Daoy (cell line): ENCODE results near the gene PDAP1. TPM values are rescaled to one million over a fixed set of nuclear protein-coding genes. Genes with fewer than 3 reads are reported as not detected.
"Not testable (repeated sequence)": the region's sequence is repeated elsewhere in the genome, so short reads cannot be mapped to it uniquely, and the experiment has no call there.

Experiments
- DNase-seq: peaks from one replicate; pipeline ENCODE4 v3.0.0-alpha.2; 2015; ENCODE audit warnings: low read depth
- total RNA-seq: library from RNA; depleted of rRNA; stranded (reverse); fragments of >200 nt; shearing (Covaris generic); gene quantifications from 2 replicates; pipeline ENCODE4 v1.2.3, GENCODE V29; 2014

PDAP1 gene
- total RNA-seq, 1 experiment from 2014 or later, result 279 TPM

DNA sequence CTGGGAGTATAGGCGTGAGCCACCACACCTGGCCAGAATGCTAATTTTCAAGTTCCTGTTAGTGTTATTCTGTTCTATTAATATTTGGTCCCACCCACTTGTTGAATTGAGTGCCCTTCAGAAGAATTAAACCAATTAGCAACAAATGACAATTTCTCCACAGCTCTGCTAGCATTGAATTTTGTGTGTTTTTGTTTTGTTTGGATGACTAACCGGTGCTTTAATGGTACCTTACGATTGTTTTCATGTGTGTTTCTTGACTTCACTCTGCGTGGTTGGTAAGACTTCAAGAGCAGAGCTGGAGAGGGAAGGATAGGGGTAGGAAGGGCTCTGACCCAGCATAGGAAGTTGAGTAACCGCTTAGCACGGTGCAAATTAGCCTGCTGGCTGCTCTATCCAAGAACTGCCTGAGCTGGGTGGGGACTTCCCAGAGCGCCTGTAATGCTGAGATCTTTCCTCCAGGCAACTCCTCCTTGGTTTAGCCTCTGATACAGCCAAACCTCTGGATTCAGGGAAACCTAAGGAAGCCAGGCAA lies 29.3 kb downstream of the PDAP1 start:
- peak; percentile 95 for DNase-seq

DNA sequence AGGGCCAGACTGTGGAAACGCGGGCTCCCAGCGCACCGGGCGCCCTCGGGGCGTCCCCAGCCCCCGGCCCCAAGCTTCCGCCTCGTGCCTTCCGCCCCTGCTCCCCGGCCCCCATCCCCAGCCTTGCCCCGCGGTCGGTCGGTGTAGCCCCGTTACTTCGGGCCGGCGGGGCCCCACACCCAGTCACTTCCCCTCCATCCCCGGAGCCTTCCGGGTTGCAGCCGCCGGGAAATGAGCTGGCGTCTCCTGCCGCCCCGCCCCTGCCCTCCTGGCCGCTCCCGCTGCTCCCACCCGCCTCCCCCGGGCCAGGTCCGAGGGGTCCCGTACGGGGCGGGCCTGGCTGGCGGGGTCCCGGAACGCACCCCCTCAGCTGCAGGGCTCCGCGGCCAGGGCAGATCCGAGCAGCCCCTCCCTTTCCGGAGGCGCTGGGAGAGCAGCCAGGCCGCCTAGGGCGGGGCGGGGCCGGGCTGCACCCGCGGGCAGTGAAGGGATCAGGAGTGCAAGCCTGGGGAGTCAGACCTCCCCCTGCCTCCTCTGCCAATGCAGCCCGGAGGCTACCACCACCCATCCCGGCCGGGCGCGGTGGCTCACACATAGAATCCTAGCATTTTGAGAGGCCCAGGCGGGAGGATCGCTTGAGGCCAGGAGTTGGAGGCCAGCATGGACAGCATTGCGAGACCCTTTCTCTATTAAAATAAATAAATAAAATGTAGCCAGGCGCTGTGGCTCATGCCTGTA lies 33.2 kb downstream of the PDAP1 start:
- DNase-seq, result peak; percentile 92

DNA sequence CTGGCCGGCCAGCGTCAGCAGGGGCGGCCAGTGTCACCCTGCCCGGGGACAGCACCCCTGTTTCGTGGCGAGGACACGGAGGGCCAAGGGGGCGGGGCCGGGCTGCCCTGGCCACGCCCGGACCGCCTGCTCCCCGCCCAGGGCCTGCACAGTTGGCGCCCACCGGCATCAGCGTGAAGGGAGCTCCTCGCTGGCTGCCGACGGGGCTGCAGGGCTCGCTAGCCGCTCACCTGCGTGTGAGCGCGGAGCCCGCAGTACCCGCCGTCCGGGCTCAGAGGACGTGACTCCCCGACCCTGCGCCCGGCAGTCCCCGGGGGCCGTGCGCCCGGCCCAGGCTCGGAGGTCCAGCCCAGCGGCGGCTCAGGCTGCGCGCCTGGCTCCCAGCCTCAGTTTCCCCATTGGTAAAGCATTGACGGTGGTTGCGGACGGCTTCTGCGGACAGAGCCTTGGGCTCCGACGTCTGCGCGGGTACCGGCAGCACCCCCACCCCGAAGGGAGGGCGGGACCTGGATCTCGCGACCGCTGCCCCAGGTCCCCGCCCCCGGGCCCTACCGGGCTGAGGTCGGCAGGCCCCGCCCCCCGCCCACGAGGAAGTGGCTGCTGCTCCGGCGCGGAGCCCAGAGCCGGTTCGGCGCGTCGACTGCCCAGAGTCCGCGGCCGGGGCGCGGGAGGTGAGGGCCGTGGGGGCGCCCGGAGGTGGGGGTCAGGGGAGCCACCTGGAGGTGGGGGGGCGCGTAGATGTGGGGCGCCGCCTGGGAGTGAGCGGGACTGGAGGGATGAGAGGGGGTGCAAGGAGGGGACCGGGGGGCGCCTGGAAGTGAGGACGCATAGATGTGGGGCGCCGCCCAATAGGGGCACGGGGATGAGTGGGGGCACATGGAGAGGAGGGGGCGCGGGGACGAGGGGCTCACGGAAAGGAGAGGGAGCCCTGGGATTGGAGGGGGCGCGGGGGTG lies 34.0 kb downstream of the PDAP1 start, which contains the start of gene ARPC1B:
Gene ARPC1B (plus strand): TSS at position 620 of the 954 bp plus-strand sequence. CDS start 10,985 bp downstream, outside the sequence.
- DNase-seq, result peak; percentile 95

DNA sequence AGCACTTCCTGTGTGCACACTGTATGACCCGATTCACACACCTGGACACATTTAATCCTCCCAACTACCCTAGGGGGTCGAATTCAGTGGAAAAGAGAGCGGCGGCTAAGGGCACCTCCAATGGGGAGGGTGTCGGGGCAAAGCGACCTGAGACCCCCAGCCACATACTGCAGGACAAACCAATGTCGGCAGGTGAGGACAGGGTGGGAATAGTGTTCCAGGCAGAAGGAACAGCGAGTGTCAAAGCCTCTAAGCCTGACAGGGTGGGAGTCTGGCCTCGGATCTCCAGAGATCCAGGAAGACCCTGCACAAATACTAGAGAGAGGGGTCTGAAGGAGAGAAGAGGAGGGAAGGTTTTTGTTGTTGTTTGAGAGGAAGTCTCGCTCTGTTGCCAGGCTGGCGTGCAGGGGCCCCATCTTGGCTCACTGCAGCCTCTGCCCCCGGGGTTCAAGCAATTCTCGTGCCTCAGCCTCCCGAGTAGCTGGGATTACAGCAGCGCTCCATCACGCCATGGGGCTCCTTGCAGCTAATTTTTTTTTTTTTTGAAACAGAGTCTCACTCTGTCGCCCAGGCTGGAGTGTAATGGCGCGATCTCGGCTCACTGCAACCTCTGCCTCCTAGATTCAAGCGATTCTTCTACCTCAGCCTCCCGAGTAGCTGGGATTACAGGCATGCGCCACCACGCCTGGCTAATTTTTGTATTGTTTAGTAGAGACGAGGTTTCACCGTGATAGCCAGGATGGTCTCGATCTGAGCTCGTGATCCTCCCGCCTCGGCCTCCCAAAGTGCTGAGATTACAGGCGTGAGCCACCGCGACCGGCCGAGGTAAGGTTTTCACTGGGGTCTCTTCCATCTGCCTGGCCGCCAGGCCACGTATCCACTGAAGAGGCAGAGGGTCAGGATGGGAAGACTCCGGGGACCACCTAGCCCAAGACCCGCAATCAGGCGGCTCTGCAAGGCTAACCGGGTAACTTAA lies 35.0 kb downstream of the PDAP1 start:
- no peak for DNase-seq

DNA sequence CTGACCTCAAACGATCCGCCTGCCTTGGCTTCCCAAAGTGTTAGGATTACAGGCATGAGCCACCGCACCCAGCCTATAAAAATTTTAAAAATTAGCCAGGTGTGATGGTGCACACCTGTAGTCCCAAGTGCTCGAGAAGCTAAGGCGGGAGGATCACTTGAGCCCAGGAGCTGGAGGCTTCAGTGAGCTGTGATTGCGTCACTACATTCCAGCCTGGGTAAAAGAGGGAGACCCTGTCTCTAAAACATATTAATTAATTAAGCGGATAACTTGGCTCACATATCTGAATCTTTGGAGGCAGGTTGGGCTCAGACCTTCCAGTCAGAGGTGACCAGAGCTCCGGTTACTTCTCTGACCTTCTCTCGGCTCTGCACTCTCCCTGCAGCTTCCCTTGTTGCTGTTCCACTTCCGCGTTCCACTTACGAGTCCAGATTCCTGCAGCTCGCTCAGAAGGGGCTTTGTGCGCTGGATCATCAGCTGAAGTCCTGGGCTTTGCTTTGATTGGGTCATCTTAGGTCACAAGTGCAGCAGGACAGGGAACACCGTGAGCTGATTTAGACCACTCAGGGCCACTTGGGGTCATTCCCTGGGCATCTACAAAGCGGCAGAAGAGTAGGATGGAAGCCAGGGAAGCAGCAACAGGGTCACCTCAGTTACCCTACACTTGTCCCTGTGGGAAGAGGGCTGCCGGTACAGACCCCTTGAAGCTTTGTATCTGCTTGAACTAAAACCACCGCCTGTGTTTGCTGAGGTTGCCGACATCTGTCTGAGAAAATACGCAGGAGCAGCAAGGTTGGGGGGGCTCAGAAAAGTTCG lies 35.9 kb downstream of the PDAP1 start:
- no peak for DNase-seq

DNA sequence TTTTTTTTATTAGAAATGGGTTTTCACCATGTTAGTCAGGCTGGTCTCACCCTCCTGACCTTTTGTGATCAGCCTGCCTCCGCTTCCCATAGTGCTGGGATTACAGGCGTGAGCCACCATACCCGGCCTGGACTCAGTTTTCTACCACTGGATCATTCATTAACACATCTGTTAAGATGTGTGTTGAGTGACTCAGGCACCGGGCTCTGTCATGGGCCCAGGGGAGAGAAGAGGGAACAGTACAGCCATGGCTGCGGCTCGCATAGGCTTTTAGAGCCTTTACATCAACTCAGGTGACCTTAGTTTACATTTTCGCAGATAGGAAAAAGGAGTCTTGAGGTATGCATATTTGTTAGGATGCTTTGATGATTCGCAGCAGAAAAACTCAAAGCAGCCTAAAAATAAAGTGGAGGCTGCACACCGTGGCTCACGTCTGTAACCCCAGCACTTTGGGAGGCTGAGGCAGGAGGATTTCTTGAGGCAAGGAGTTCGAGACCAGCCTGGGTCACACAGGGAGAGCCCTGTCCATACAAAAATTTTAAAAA lies 36.9 kb downstream of the PDAP1 start:
- no peak for DNase-seq

DNA sequence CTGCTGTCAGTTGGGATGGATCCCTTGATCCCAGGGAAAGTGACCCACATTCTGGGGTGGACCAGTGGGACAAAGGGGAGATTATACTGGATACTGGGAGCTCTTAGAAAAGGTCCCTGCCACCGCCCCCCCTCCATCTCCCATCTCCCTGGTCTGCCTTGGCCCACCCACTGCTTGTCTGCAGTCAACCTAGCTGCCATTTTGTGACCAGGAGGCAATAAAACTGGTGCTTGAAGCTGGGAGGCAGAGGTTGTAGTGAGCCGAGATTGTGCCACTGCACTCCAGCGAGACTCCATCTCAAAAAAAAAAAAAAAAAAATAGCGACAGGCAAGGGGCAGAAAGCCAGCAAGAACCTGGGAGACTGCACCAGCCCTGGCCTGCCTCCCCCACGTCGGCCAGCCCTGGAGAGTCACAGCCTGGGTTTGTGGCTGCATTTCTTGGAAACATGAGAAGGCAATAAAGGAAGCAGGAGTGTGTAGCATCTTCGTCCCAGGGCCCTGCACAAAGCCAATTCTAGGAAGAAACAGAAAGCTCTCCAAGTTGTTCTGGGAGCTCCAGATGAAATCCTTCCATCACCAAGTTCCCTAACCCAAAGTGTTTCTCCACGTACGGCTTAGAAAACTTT lies 38.5 kb downstream of the PDAP1 start:
- DNase-seq, result peak; percentile 84

DNA sequence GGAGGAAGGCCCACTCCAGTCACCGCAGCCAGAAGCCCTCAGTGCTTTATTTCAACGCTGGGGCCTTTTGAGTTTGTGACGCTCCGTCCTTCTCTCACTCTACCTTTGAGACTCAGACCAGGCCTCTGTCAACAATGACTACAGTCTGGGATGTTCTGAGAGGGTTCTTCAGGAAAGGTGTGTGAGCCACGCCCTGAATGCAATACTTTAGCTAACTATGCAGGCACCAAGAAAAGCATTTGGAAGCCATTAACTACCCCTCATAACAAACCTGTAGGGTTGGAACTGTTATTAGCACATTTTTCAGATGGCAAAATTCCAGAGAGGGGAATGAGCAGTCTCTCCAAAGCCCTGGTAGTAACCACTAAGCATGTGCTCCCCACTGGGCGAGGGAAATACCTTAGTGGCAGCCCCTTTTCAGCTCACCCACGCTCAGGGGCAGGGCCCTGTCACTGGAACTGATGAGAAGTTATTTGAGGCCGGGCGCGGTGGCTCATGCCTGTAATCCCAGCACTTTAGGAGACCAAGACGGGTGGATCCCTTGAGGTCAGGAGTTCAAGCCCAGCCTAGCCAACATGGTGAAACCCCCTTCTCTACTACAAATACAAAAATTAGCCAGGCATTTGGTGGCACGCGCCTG lies 39.5 kb downstream of the PDAP1 start:
- peak; percentile 41 for DNase-seq

DNA sequence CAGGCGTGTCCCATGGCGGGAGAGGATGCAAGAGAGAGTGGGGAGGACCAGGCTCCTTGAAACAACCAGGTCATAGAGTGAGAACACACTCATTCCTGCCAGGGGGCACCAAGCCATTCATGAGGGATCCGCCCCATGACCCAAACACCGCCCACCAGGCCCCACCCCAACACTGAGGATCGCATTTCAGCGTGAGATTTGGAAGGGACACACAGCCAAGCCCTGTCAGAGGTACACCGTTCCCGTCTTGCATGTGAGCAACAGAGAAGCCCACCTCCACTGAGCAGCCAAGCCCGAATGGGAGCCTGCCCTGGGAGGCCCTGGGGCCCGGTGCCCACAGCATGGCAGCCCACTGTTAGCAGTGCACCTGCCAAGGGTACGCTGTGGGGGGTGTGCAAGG lies 41.8 kb downstream of the PDAP1 start:
- no peak for DNase-seq

DNA sequence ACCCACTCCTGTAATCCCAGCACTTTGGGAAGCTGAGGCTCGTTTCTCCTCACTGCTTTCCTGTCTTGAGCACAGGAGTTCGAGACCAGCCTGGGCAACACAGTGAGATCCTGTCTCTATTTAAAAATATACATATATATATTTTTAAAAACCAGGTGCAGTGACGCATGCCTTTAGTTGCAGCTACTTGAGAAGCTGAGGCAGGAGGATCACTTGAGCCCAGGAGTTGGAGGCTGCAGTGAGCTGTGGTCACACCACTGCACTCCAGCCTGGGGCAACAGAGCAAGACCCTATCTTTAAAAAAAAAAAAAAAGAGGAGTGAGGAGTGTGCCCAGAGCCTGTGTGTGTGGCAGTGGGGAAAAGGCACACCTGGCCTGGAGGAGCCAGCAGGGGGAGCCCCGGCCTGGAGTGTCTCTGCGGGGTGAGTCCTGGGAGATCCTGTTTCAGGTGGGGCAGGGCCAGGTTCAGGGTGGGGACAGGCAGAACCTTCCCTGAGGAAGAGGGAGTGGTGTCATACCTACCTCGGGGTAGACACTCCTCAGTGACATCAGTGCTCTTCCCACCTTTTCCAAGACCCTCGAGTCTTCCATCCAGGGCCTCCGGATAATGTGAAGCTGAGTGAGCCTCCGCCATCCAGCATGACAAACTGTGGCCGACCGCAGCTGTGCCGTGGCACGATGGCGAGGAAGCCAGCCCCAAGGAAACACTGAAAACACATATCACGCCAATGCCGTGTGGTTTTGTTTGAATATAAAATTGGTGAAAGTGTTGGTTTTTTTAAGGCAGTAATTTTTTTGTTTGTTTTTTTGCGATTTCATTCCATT lies 42.9 kb downstream of the PDAP1 start:
- DNase-seq, result peak; percentile 42

DNA sequence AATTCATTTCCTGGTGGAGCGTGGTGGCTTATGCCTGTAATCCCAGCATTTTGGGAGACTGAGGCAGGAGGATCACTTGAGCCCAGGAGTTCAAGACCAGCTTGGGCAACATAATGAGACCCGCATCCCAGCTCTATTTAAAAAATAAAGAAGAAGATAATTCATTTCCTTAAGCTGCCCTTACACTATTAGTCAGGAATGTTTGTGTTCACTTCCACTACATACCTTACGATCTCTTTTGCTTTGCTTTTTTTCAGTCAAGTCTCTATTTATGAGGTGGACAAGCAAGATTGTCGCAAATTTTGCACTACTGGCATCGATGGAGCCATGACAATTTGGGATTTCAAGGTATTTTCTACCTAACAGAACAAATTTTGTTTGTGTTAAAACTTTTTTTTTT lies 45.1 kb downstream of the PDAP1 start:
- DNase-seq, result no peak

DNA sequence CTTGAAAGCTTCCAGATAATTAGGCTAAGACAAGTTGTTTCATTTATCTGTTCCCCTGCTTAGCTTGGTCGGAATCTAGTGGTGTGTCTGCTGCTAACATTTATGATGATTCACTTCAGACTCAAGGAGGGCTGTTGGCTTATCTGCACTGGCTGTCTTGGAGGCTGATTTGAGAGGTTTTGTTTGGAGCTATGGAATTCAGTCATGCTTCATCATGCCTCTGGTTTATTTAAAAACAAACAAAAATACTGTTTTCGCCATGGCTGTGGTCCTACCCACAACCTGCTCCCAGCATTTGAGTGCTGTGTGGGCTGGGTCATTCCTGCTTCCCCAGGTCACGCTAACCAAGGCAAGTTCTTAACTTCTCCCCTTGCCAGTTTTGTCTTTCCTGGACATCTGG lies 45.6 kb downstream of the PDAP1 start:
- DNase-seq, result peak; percentile 89

DNA sequence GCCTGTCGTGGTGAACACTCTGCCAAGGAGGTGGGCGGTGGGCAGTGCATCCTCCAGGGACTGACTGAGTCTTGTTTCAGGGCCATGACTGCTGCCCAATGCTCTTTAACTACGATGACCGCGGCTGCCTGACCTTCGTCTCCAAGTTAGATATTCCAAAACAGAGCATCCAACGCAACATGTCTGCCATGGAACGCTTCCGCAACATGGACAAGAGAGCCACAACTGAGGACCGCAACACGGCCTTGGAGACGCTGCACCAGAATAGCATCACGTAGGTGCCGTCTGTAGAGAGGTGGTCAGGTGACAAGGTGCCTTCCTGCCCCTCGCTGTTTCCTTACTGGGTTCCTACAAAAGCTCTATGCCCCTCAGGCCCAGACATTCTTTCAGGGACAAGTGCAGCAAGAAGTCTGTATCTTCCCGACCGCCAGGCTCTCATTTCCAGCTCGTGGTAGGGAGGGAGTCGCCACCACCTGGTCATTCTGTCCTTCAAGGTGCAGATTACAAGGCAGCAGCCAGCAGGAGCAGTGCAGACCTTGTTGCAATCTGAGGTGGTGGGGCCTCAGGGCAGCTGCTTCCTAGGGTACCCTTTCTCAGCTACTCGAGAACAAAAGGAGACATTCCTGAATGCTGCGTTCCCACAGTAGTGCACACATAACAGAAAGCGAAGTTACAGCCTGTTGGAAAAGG lies 48.8 kb downstream of the PDAP1 start:
- no peak for DNase-seq

DNA sequence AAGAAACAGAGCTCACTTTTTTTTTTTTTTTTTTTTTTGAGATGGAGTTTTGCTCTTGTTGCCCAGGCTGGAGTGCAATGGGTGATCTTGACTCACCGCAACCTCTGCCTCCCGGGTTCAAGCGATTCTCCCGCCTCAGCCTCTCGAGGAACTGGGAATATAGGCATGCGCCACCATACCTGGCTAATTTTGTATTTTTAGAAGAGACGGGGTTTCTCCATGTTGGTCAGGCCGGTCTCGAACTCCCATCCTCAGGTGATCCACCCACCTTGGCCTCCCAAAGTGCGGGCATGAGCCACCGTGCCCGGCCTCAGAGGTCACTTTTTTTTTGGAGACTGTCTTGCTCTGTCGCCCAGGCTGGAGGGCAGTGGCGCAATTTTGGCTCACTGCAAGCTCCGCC lies 49.9 kb downstream of the PDAP1 start:
- DNase-seq, result not testable (repeated sequence)

DNA sequence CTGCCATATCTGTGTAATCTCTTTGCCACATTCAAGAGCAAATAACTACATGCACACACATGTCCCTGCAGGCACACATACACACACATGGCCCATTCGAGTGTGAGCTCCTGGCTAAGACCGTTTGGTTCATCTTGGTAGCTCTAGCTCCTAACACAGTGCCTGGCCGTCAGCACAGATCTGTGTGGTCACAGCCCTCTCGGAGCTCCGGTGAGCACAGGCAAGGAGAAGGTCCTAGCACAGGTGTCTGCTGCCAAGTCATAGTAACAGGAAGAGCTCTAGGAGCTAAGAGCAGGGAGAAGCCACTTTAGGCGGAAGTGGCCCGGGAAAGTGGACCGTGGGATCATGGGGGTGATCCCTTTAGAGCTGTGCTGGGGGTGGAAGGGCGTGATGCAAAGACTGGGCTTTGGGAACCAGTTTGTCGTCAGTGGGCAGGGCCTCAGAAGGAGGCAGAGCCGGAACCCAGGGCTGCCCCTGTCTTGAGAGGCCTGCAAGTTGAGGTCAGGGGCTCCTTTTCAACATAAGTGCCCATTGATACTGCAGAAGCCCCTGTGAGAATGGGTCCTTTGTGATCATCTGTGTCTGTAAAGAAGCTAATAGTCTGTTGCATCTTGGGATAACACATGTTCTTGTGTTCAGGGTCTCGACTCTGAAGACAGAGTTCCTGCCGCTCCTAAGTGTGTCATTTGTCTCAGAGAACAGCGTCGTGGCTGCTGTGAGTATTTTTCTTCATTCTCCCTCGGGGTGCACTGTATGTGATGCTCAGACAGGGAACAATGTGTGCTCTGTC lies 50.5 kb downstream of the PDAP1 start:
- no peak for DNase-seq

DNA sequence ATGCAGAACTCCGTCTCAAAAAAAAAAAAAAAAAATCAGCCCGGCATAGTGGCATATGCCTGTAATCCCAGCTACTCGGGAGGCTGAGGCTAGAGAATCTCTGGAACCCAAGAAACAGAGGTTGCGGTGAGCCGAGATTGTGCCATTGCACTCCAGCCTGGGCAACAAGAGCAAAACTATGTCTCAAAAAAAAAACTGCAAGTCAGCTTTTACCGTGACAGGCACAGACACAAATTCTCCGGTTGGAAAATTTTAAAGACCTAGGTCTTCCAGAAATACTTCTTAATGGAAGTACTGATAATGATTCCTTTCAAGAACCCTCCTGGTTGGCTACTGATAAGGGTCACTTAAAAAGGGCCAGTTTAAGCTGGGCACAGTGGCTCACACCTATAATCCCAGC lies 53.3 kb downstream of the PDAP1 start:
- no peak for DNase-seq

DNA sequence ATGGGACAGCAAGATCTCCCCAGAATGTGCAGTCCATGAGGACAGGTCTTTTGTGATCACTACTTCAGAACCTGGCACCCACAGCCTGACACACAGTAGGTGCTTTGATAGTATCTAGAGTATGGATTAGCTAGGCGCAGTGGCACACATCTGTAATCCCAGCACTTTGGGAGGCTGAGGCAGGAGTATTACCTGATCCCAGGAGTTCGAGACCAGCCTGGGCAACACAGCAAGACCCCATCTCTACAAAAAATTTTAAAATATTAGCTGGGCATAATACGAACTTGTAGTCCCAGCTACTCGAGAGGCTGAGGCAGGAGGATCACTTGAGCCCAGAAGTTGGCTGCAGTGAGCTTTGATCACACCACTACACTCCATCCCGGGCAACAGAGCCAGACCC lies 56.1 kb downstream of the PDAP1 start:
- DNase-seq, result no peak
